ENCODE measurements around the gene SMPD2. TPM values are rescaled to one million over a fixed set of nuclear protein-coding genes. Genes with fewer than 3 reads are reported as not detected.

Gene SMPD2
- total and polyA plus RNA-seq, 9 of the 15 experiments (the other 6 are each of a cell fraction or from before 2014, with no cell fraction given), result 0.13 to 21.8 (median 18.3) TPM

DNA sequence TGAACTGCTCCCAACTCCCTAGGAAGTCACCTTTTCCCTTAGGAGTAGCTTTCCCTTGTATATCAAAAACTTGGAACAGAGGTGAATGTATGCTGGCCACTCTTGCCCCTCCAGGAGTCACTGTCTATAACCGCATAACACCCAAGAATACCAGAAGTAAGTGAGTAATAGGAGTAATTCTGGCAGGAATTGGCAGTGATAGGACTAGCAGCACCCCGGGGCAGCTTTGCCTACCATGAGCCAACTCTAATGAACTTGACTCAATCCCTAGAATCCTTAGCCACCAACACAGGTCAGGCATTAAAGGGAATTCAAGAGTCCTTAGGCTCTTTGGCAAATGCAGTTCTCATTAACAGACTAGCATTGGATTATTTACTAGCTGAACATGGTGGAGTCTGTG lies 29.5 kb upstream of the SMPD2 start:
- Histone ChIP-seq H2AFZ (ENCODE audit: low read depth, low read length) (no peak overlapping the region), H3K9me1 (ENCODE audit: control insufficient read depth, insufficient read depth, low read length) (no peaks in the 10 kb centered on the region), H3K4me2 (ENCODE audit: insufficient read depth, low read length) (no peak overlapping the region), H3K4me3 (no peak overlapping the region), H3K27me3 (ENCODE audit: control insufficient read depth in 2 of 2, insufficient read depth in 2 of 2, low read length in 2 of 2) (peaks cover 0 to 2% of the 10 kb centered on the region in 2 experiments; a peak in 2 of 5 replicates), H3K9ac (ENCODE audit: insufficient read depth in 1 of 2, low read depth in 2 of 2, low read length in 2 of 2) (no peak overlapping the region), H3K9me3 (replicated peaks; ENCODE audit: control insufficient read depth, insufficient read depth, low read depth, low read length) (no peaks in the 10 kb centered on the region), H4K20me1 (replicated peaks; ENCODE audit: control insufficient read depth, insufficient read depth, low read length) (no peaks in the 10 kb centered on the region), H3K4me1 (replicated peaks in 1 of 2; ENCODE audit: control insufficient read depth in 2 of 2, insufficient read depth in 2 of 2, low read length in 2 of 2) (no peaks in the 10 kb centered on the region), H3K79me2 (ENCODE audit: control insufficient read depth, insufficient read depth, low read length) (no peaks in the 10 kb centered on the region), H3K27ac (ENCODE audit: extremely low read depth, low read depth, low read length) (no peak overlapping the region), H3K36me3 (ENCODE audit: control insufficient read depth, insufficient read depth, low read length) (no peaks in the 10 kb centered on the region)
- FAIRE-seq, result no peak
- intact Hi-C loops (cut with micrococcal nuclease), result no loop called here
- ChIA-PET POLR2A (interaction anchor here (1.2 kb wide), 1 partner anchor 104 kb away, joined by 4 read pairs; no protein-coding TSS in a partner anchor), CTCF (ENCODE audit: low intra/inter-chr PET ratio) (no interaction called here)
- ATAC-seq, result no peak
- no peak for TF ChIP-seq TRIM24 (IDR thresholded peaks at IDR 0.05)
- TF ChIP-seq ZNF212 (CRISPR knock-in tag; IDR thresholded peaks at IDR 0.05), result no peak
- no peak for TF ChIP-seq RBBP5 (IDR thresholded peaks at IDR 0.05; ENCODE audit: borderline replicate concordance, insufficient read depth, low read length, poor library complexity, severe bottlenecking)
- no peak for TF ChIP-seq YY1 (IDR thresholded peaks at IDR 0.05; ENCODE audit: borderline replicate concordance in 1 of 3, control insufficient read depth in 1 of 3, extremely low read depth in 1 of 3, insufficient read depth in 3 of 3, insufficient read length in 1 of 3, insufficient replicate concordance in 2 of 3, low read depth in 1 of 3, low read length in 2 of 3)
- no peak for TF ChIP-seq BRD9 (IDR thresholded peaks at IDR 0.05; ENCODE audit: low read depth, partially characterized antibody)
- in situ Hi-C loops (cut with MboI), result no loop called here
- BruUV-seq (replicated peaks), result no TSS peak
- WGBS (ENCODE audit: insufficient coverage, low coverage, missing lambda C conversion rate), result 2% methylated on average over 2 of the region's 2 CpGs
- DNase-seq (ENCODE audit: extremely low read depth in 1 of 4, low spot score in 3 of 4), result no peak

GRCh38 chr6:109417646-109418045 lies 22.9 kb upstream of the SMPD2 start:
- TF ChIP-seq CREB1 (IDR thresholded peaks at IDR 0.05), result no peak
- no peak for TF ChIP-seq CREB1 (CRISPR knock-in tag; IDR thresholded peaks at IDR 0.05)
- peak; percentile 66 for TF ChIP-seq CEBPB (tag; IDR thresholded peaks at IDR 0.05)
- no peak for TF ChIP-seq E2F4 (CRISPR knock-in tag; IDR thresholded peaks at IDR 0.05; ENCODE audit: low read depth)
- no peak for TF ChIP-seq ZNF41 (CRISPR knock-in tag; conservative IDR thresholded peaks at IDR 0.05)
- TF ChIP-seq CEBPG (CRISPR knock-in tag; IDR thresholded peaks at IDR 0.05), result no peak
- TF ChIP-seq CEBPG (tag; conservative IDR thresholded peaks at IDR 0.05 in 1 of 2, IDR thresholded peaks at IDR 0.05 in 1 of 2), result peak in 1 of 2 experiments; percentile 51; a peak in 1 of 4 replicates
- FAIRE-seq (no peak), DNase-seq (ENCODE audit: extremely low read depth in 1 of 4, low spot score in 3 of 4) (no peak), ATAC-seq (no peak)
- Histone ChIP-seq H3K9ac (ENCODE audit: insufficient read depth in 1 of 2, low read depth in 2 of 2, low read length in 2 of 2) (no peak overlapping the region), H3K79me2 (ENCODE audit: control insufficient read depth, insufficient read depth, low read length) (no peaks in the 10 kb centered on the region), H3K9me3 (replicated peaks; ENCODE audit: control insufficient read depth, insufficient read depth, low read depth, low read length) (no peaks in the 10 kb centered on the region), H3K36me3 (ENCODE audit: control insufficient read depth, insufficient read depth, low read length) (no peaks in the 10 kb centered on the region), H3K27ac (ENCODE audit: extremely low read depth, low read depth, low read length) (no peak overlapping the region), H3K4me2 (ENCODE audit: insufficient read depth, low read length) (no peak overlapping the region), H3K27me3 (ENCODE audit: control insufficient read depth in 2 of 2, insufficient read depth in 2 of 2, low read length in 2 of 2) (no peaks in the 10 kb centered on the region), H2AFZ (ENCODE audit: low read depth, low read length) (no peak overlapping the region), H3K4me3 (no peak overlapping the region), H4K20me1 (replicated peaks; ENCODE audit: control insufficient read depth, insufficient read depth, low read length) (no peaks in the 10 kb centered on the region), H3K9me1 (ENCODE audit: control insufficient read depth, insufficient read depth, low read length) (no peaks in the 10 kb centered on the region), H3K4me1 (replicated peaks in 1 of 2; ENCODE audit: control insufficient read depth in 2 of 2, insufficient read depth in 2 of 2, low read length in 2 of 2) (no peaks in the 10 kb centered on the region)
- BruUV-seq (replicated peaks), result no TSS peak
- 25% methylated on average over 4 of the region's 4 CpGs for WGBS (ENCODE audit: insufficient coverage, low coverage, missing lambda C conversion rate)
- ChIA-PET CTCF (ENCODE audit: low intra/inter-chr PET ratio) (no interaction called here), POLR2A (interaction anchor here (1.0 kb wide), 1 partner anchor 23 kb away, joined by 3 read pairs; the partner anchor contains the start of genes PPIL6 and SMPD2)
- intact Hi-C loops (cut with micrococcal nuclease) (no loop called here), in situ Hi-C loops (cut with MboI) (no loop called here)
